Measurements from ENCODE around the gene C5orf46.

GRCh38 chr5:147855774-147856069 is 50.6 kb downstream of the C5orf46 start:
- TF ChIP-seq EZH2 (IDR thresholded peaks at IDR 0.05; ENCODE audit: insufficient read depth, poor library complexity, severe bottlenecking), result no peak
- TF ChIP-seq EZH2phosphoT487 (IDR thresholded peaks at IDR 0.05; ENCODE audit: insufficient read depth, low read depth), result no peak

Measured in GM23248 (cell line).